HUDEP-2 (cell line): Measurements from ENCODE around the gene CCDC9B.

Experiments used
- DNase-seq, 76 experiments: peaks; one replicate each; lab custom pipeline; 2025; ENCODE audit not compliant: unreplicated experiment in 76 of 76; lab: John Stamatoyannopoulos, UW

CCDC9B gene

GRCh38 chr15:40310993-40311392 lies 29.7 kb downstream of the CCDC9B start:
- no peak for DNase-seq

- DNase-seq: peak in 57 of 76 experiments; percentile 13 to 70 (median 45)
Measured at GRCh38 chr15:40310001-40310959, 30.5 kb downstream of the CCDC9B start.

DNA sequence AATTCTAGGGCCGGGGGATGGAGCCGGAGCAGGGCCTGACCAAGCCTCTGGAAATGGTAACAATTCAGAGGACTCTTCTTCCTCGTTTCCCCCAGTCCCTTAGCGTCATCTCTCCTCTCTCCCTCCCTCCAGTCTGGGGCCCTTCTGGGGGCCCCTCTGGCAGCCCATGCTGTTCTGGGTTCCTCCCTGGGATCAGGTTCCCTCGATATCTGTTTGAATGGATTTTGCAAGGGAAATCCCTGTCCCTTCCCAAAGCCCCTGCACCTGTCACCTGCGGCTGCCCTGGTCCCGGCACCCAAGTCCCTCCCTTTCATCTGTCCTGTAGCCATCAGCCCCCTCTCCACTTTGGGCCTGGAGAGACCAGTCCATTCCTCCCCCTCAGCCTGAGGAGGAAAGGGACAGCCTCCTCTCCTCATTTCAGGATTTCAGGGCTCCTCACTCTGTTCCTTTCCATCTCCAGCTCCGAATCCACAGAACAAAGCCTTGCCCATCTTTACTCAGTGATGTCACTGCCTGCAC lies 31.3 kb downstream of the CCDC9B start:
- DNase-seq: no peak

DNA sequence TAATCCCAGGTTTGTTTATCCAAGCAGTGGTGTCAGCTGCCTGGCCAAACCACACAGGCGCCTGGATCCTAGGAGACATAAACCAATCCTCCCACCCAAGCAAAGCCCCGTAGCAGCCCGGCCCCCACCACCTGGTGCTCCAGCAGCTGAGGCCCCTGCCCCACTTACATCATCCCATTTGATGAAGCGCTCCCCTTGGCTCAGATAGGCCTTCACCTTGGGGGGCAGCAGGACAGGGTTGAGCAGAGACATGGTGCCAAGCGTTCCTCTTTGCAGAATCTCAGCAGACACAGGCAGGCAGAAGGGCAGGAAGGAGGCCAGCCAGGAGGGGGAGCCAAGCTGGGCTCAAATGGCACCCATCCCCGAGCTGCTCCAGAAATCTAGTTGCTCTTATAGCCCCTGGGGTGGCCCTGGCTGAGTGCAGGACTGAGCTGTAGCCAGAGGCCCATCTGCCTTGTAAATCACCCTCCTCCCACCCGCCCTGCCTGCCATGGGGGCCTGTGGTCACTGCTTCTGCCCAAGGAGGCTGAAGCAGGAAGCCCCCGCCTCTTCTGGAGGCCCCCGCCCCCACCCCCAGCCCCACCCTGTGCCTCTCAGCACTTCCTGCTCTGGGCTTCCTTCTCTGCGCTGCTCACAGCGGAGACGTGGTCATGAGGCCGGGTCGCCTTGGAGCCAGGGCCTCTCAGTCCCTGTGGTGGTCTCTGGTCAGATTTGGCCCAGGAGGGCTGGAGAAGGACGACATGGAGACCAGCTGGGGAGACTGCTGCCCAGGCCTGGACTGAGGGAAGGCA lies 33.1 kb downstream of the CCDC9B start, which contains the start of gene PLCB2:
TSS of gene PLCB2 (minus strand) at position 515 of the 791 bp plus-strand sequence. CDS start at position 252, 263 bp downstream.
- DNase-seq: peak in 37 of 76 experiments; percentile 3 to 43 (median 24)

- no peak for DNase-seq
Measured at GRCh38 chr15:40306908-40307307, 33.8 kb downstream of the CCDC9B start.

DNA sequence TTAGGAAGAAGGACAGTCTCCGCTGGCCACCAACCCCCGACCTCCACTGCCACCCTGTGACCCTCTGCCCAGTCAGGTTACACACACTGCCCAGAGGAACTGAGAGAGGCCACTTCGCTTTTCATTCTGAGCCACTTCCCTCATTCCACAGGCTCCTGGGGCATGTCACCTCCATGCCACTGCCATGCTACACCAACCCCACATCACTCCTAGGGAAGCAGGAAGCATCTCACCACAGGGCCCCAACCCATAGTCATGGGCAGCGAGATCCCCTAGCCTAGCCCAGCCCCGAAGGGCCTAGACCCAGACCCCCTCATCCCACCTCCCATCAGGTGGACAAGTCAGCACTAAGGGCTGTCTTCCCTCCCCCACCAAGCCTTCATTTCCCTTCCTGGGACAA lies 34.4 kb downstream of the CCDC9B start:
- DNase-seq: no peak

GRCh38 chr15:40305281-40305680 lies 35.5 kb downstream of the CCDC9B start:
- no peak for DNase-seq

DNA sequence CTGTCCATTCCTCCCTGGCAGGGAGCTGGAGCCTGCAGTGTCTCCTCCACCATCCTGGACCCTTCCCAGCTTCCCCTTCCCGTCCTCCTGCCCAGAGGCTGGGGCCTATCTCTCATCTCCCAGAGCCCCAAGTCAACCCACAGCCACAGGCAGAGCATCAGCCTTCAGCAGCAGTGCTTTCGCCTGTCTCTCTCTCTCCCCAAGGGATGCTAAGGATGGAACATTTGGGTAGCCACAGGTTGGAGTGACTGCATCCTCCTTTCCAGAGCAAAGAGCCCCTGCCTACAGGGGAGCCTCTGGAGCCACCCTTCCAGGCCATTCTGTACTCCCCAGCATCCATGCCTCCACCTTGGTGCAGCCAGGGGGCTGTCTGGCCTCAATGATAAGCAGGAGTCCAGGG lies 37.2 kb downstream of the CCDC9B start:
- DNase-seq: no peak

- no peak for DNase-seq
Measured at GRCh38 chr15:40302981-40303380, 37.8 kb downstream of the CCDC9B start.

GRCh38 chr15:40302288-40302886 lies 38.4 kb downstream of the CCDC9B start:
- DNase-seq: no peak

- no peak for DNase-seq
Measured at GRCh38 chr15:40301467-40302179, 39.1 kb downstream of the CCDC9B start.

DNA sequence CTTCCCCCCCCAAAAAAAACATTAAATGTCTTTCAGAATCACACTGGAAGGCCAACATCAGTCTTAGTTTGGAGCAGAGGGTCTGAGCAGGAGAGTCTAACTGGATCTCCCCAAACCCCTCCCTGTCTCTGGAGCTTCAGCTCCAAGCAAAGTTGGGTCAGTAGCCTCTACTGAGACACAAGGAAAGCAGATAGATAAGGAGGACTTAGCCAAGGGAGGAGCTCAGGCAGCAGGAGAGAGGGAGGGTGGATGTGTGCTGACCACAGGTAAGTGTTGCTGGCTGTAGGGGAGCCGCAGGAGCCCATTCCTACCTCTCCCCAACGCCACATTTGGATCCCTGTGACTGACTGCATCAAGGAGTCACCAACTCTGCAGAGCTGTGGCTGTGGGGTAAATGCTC lies 40.0 kb downstream of the CCDC9B start:
- DNase-seq: no peak

DNA sequence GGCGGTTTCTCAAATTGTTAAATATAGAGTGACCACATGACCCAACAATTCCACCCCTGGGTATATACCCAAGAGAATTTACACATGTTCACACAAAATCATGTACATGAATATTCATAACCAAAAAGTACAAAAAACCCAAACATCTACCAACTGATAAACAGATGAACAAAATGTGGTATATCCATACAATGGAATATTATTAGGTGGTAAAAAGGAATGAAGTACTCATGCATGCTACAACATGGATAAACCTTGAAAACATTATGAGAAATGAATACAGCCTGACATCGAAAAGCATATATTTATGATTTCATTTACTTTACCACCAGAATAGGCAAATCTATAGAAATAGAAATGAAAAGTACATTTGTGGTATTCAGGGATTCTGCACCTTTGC lies 40.4 kb downstream of the CCDC9B start:
- no peak for DNase-seq

GRCh38 chr15:40298216-40298935 lies 42.4 kb downstream of the CCDC9B start:
- DNase-seq: no peak

DNA sequence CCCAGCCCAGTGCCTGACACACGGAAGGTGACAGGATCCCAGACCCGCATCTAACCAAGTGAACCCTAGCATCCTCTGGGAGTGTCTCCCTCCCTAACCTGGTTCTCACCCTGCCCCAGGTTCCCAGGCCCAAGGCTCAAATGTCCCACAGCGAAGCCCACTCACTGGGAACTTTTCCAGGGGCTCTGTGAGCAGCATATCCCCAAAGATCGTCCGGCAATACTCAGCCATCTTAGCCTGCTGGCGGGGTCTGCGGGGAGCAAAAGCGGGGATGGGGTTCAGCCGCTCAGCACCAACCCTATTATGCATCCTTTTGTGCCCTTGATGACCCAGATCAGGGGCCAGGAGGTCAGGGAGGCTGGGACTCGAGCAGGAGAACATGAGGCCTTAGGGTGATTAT lies 43.4 kb downstream of the CCDC9B start:
- no peak for DNase-seq

GRCh38 chr15:40296561-40297230 lies 44.0 kb downstream of the CCDC9B start:
- DNase-seq: no peak

- no peak for DNase-seq
Measured at GRCh38 chr15:40295877-40296560, 44.7 kb downstream of the CCDC9B start.

GRCh38 chr15:40295297-40295696 lies 45.4 kb downstream of the CCDC9B start:
- DNase-seq: no peak
